ENCODE measurements around the gene USE1.

Gene USE1

GRCh38 chr19:17235971-17236777 is 21.0 kb downstream of the USE1 start:
- DNase-seq (no peak), ATAC-seq (replicated peaks) (peak in 1 of 2 donors; percentile 42)
- Mint-ChIP-seq H3K9me3 (no peaks in the 10 kb centered on the region), H3K27ac (no peak overlapping the region), H3K36me3 (peaks cover 10 to 23% of the 10 kb centered on the region in 2 donors), H3K4me3 (peak overlapping the region; percentile 84 to 88), H3K27me3 (no peaks in the 10 kb centered on the region), H3K4me1 (peaks cover 12 to 20% of the 10 kb centered on the region in 2 donors)

GRCh38 chr19:17236811-17237543 is 21.8 kb downstream of the USE1 start:
- H3K9me3 Mint-ChIP-seq: no peaks in the 10 kb centered on the region
- DNase-seq (no peak), ATAC-seq (replicated peaks) (no peak)
- peaks cover 9 to 19% of the 10 kb centered on the region in 2 donors for H3K36me3 Mint-ChIP-seq
- H3K4me1 Mint-ChIP-seq: peaks cover 12 to 20% of the 10 kb centered on the region in 2 donors
- no peak overlapping the region for H3K4me3 Mint-ChIP-seq
- no peaks in the 10 kb centered on the region for H3K27me3 Mint-ChIP-seq
- no peak overlapping the region for H3K27ac Mint-ChIP-seq

- DNase-seq (no peak), ATAC-seq (replicated peaks) (no peak)
- H3K27ac Mint-ChIP-seq: no peak overlapping the region
- H3K27me3 Mint-ChIP-seq: no peaks in the 10 kb centered on the region
- peaks cover 19 to 24% of the 10 kb centered on the region in 2 donors for H3K4me1 Mint-ChIP-seq
- peaks cover 4 to 12% of the 10 kb centered on the region in 2 donors for H3K36me3 Mint-ChIP-seq
- H3K9me3 Mint-ChIP-seq: no peaks in the 10 kb centered on the region
- H3K4me3 Mint-ChIP-seq: no peak overlapping the region
Measured at GRCh38 chr19:17237747-17238706, 22.9 kb downstream of the USE1 start.

- no peak for ATAC-seq (replicated peaks)
- Mint-ChIP-seq H3K27me3 (no peaks in the 10 kb centered on the region), H3K27ac (peak overlapping the region; percentile 82), H3K4me3 (no peak overlapping the region), H3K36me3 (peaks cover 4 to 8% of the 10 kb centered on the region in 2 donors), H3K9me3 (no peaks in the 10 kb centered on the region), H3K4me1 (peaks cover 16 to 18% of the 10 kb centered on the region in 2 donors)
- DNase-seq: no peak
Measured at GRCh38 chr19:17240062-17240752, 25.1 kb downstream of the USE1 start.

GRCh38 chr19:17240826-17241399 is 25.8 kb downstream of the USE1 start:
- H3K4me3 Mint-ChIP-seq: no peak overlapping the region
- no peaks in the 10 kb centered on the region for H3K27me3 Mint-ChIP-seq
- no peaks in the 10 kb centered on the region for H3K9me3 Mint-ChIP-seq
- DNase-seq (no peak), ATAC-seq (replicated peaks) (no peak)
- peaks cover 10 to 18% of the 10 kb centered on the region in 2 donors for H3K4me1 Mint-ChIP-seq
- peaks cover 4 to 8% of the 10 kb centered on the region in 2 donors for H3K36me3 Mint-ChIP-seq
- H3K27ac Mint-ChIP-seq: peak overlapping the region; percentile 82

- no peak for ATAC-seq (replicated peaks)
- no peaks in the 10 kb centered on the region for H3K9me3 Mint-ChIP-seq
- DNase-seq: no peak
- peaks cover 21 to 23% of the 10 kb centered on the region in 2 donors for H3K4me1 Mint-ChIP-seq
- peak overlapping the region; percentile 14 for H3K27ac Mint-ChIP-seq
- peaks cover 4 to 8% of the 10 kb centered on the region in 2 donors for H3K36me3 Mint-ChIP-seq
- no peaks in the 10 kb centered on the region for H3K27me3 Mint-ChIP-seq
- H3K4me3 Mint-ChIP-seq: peak overlapping the region in 1 of 2 donors; percentile 3
Measured at GRCh38 chr19:17242431-17243208, 27.5 kb downstream of the USE1 start.

GRCh38 chr19:17243211-17243829 is 28.2 kb downstream of the USE1 start:
- H3K27me3 Mint-ChIP-seq: no peaks in the 10 kb centered on the region
- peaks cover 21 to 23% of the 10 kb centered on the region in 2 donors for H3K4me1 Mint-ChIP-seq
- DNase-seq: no peak
- peaks cover 1 to 6% of the 10 kb centered on the region in 2 donors for H3K36me3 Mint-ChIP-seq
- H3K9me3 Mint-ChIP-seq: no peaks in the 10 kb centered on the region
- ATAC-seq (replicated peaks): no peak
- H3K4me3 Mint-ChIP-seq: no peak overlapping the region
- H3K27ac Mint-ChIP-seq: no peak overlapping the region

- Mint-ChIP-seq H3K9me3 (no peaks in the 10 kb centered on the region), H3K36me3 (peaks cover 0 to 5% of the 10 kb centered on the region in 2 donors), H3K27ac (peak overlapping the region; percentile 92), H3K4me3 (peak overlapping the region; percentile 71 to 84), H3K4me1 (peaks cover 21 to 23% of the 10 kb centered on the region in 2 donors), H3K27me3 (no peaks in the 10 kb centered on the region)
- ATAC-seq (replicated peaks) (no peak), DNase-seq (no peak)
Measured at GRCh38 chr19:17243830-17244617, 28.9 kb downstream of the USE1 start.

- no peaks in the 10 kb centered on the region for H3K27me3 Mint-ChIP-seq
- peak in 1 of 2 donors; percentile 22 for ATAC-seq (replicated peaks)
Measured at GRCh38 chr19:17244618-17245534, 29.7 kb downstream of the USE1 start.

GRCh38 chr19:17245535-17245984 is 30.4 kb downstream of the USE1 start, which contains the start of gene NR2F6:
NR2F6 (minus strand) TSS chr19:17245919; CDS start chr19:17245220, 699 bp downstream.
- Mint-ChIP-seq H3K9me3 (no peaks in the 10 kb centered on the region), H3K36me3 (peaks cover 0 to 4% of the 10 kb centered on the region in 2 donors), H3K27me3 (no peaks in the 10 kb centered on the region), H3K27ac (peak within 1 kb of the TSS; percentile 99), H3K4me1 (peaks cover 21 to 23% of the 10 kb centered on the region in 2 donors), H3K4me3 (peak within 1 kb of the TSS; percentile 98)
- ATAC-seq (replicated peaks): peak in 1 of 2 donors; percentile 27
- no peak for DNase-seq

More at GRCh38 chr19:17244618-17245534, 29.7 kb downstream of the USE1 start:
- no peak for DNase-seq
- H3K27ac Mint-ChIP-seq: peak overlapping the region; percentile 92
- peak overlapping the region; percentile 71 to 84 for H3K4me3 Mint-ChIP-seq
- no peaks in the 10 kb centered on the region for H3K9me3 Mint-ChIP-seq
- peaks cover 0 to 5% of the 10 kb centered on the region in 2 donors for H3K36me3 Mint-ChIP-seq
- peaks cover 21 to 23% of the 10 kb centered on the region in 2 donors for H3K4me1 Mint-ChIP-seq
